CD4-positive, alpha-beta T cell treated with Interferon alpha-2 for 1 hour (primary cell): Measurements from ENCODE around the gene YDJC.
"Not testable (repeated sequence)": the region's sequence is repeated elsewhere in the genome, so short reads cannot be mapped to it uniquely, and the experiment has no call there.

ENCODE experiments used
- DNase-seq, 2 donors: peaks; one replicate each; pipeline ENCODE4 v3.0.0-alpha.2; 2020 to 2022

Gene YDJC, protein sequence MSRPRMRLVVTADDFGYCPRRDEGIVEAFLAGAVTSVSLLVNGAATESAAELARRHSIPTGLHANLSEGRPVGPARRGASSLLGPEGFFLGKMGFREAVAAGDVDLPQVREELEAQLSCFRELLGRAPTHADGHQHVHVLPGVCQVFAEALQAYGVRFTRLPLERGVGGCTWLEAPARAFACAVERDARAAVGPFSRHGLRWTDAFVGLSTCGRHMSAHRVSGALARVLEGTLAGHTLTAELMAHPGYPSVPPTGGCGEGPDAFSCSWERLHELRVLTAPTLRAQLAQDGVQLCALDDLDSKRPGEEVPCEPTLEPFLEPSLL

DNA sequence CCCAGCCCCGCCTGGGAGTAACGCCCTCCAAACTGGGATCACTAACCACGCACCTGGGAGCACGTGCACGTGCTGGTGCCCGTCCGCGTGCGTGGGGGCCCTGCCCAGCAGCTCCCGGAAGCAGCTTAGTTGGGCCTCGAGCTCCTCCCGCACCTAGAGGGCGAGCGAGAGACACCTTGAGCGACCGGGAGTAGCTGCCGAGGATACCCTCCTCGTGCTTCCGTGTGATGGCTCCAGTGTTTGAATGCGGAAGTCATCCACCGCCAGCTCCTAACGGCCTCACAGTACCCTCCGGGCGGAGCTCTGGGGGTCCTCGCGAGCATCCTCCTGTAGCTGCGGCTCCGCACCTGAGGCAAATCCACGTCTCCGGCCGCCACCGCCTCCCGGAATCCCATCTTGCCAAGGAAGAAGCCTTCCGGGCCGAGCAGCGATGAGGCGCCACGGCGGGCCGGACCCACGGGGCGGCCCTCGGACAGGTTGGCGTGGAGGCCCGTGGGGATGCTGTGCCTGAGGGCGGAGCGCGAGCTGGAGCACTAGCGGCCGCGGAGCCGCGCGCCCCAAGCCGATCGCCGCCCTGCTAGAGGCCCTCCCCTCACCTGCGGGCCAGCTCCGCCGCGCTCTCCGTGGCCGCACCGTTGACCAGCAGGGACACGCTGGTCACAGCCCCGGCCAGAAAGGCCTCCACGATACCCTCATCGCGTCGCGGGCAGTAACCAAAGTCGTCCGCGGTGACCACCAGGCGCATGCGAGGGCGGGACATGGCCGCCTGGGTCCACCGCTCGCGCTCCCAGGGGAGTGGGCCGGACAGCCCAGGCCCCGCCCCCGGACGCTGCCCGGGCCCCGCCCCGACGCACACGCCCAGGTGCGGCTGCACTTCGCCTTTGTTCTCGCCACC is at the start of gene YDJC:
Gene YDJC, minus strand, starts transcription at position 768 of the 895 bp plus-strand sequence. Its CDS starts 8 bp downstream, at position 760.
- peak; percentile 93 to 95 for DNase-seq

DNA sequence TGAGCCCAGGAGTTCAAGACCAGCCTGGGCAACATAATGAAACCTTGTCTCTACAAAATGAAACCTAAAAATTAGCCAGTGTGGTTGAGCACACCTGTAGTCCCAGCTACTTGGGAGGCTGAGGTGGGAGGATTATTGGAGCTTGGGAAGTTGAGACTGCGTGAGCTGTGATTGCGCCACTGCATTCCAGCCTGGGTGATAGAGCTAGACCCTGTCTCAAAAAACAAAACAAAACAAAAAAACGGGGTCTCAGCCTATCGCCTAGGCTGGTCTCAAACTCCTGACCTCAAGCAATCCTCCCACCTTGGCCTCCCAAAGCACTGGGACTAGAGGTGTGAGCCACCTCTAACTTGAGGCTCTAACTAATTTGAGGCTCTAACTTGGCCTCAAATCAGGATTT is 49.6 kb upstream of the YDJC start:
- no peak for DNase-seq

DNA sequence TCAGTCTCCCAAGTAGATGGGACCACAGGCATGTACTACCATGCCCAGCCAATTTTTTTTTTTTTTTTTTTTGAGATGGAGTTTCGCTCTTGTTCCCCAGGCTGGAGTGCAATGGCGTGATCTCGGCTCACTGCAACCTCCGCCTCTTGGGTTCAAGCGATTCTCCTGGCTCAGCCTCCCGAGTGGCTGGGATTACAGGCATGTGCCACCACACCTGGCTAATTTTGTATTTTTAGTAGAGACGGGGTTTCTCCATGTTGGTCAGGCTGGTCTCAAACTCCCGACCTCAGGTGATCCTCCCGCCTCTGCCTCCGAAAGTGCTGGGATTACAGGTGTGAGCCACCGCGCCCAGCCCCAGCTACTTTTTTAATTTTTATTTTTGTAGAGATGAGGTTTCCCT is 49.0 kb upstream of the YDJC start:
- DNase-seq: not testable (repeated sequence)

DNA sequence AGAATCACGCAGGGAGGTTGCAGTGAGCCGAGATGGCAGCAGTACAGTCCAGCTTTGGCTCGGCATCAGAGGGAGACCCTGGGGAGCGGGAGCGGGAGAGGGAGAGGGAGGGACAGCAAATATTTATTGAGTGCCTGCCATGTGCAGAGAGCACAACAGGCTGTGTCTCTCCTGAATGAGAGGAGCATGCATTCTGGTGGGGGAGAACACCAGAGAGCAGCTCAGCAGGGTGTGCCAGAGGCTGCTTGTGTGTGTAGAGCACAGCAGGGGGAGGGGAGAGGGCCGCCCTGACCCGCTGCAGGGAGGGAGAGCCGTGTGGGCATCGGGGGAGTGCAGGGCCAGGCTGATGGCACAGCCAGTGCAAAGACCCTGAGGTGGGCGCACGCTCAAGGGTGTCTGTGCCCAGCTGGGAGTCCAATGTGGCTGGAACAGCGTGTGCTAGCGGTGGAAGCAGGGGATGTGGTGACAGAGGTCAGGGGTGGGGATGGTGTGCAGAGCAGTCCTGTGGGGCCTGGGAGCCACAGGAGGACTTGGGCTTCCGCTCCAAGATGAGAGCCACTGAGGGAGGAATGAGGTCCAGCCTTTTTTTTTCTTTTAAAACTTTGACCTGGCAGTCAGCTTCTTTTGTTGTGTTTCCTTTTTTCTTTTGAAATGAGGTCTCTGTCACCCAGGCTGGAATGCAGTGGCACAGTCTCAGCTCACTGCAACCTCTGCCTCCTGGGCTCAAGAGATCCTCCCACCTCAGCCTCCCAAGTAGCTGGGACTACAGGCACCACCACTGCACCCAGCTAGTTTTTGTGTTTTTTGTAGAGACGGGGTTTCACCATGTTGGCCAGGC is 48.0 kb upstream of the YDJC start:
- no peak for DNase-seq

DNA sequence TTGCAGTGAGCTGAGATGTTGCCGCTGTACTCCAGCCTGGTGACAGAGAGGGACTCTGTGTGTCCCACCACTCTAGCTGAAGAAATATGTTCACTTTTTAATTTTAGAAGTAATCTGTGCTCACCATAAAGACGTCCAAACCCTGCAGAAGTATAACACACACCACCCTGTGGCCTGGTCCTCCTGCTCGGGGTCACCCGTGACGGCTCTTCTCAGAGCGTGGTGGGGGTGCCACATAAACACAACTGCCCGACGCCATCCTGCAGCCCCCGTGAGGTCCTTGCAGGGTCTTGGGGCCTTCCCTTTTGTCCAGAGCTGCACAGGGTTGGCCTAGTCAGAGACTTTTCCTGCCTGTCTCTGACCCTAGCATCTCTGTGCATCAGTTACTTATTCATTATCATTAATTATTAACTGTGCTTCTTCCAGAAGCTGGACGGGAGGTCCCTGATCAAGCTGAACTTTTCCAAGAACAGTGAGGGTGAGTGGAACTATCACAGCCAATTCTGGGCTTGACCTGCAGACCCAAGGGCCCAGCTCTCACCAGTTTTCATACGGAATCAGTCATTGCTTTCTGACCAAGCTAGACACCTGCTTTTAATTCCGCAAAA is 44.9 kb upstream of the YDJC start:
- DNase-seq: no peak

DNA sequence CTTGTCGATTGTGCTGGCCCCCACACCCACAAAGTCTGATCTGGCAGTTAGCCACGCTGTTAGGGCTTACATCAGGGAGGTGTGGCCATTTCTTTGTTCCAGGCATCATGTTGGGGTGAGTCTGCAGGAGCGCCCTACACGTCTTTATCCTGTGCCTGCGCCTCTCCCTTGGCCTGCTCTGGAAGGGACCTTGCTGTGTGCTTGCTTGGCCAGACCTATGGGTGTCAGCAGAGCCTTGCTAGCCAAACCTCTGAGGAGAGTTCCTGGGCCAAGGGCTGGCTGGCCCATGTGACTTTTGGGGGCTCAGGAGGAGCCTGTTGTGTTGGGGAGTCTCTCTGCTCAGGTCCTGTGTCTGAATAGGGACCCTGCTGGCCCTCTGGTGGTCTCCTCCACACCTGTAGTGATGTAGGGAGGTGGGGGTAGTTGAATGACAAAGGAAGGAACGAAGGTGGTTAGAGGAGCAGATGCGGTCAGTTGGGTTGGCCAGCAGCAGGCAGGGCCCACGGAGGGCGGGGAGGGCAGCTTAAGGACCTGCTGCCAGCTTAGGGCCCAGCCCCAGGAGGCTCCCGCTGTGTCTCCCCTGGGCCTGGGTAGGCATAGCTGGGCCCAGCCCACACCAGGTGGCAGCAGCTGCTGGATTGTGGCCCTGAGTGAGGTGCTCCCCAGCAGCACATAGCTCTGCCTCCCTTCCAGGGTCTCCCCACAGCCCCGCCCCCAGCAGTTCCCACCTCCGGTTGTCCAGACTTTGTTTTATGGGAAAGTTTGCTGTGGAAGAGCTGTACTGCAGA is 43.9 kb upstream of the YDJC start:
- no peak for DNase-seq

DNA sequence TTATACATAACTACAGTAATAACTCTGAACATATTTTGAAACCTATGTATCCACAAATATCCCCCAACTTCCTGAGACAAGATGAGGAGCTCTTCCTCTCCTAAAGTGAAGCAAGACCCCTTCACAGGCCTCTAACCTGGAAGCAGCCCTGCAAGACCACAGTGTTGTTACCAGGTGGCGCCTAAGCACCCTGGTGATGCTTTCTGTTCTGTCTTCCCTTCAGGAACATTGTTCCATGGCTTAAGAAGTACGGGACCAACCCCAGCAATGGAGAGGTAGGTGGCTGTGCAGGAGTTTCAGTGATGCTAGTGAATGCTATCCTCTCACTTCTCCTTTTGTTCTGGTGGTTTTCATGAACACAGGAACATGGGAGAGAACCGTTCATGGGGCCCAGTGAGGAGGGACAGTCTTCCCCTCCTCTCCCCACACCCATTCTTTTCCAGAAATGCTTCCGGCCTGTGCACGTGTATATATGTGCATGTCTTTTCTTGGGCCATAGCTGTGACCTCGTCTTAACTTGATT is 42.3 kb upstream of the YDJC start:
- DNase-seq: no peak

DNA sequence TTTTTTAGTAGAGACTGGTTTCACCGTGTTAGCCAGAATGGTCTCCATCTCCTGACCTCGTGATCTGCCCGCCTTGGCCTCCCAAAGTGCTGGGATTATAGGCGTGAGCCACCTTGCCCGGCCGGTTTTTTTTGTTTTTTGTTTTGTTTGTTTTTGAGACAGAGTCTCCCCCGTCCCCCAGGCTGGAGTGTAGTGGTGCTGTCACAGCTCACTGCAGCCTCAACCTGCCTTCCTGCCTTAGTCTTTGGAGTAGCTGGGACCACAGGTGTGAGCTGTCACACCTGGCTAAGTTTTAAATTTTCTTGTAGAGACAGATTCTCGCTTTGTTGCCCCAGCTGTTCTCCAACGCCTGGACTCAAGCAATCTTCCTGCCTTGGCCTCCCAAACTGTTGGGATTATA is 39.2 kb upstream of the YDJC start:
- DNase-seq: no peak

DNA sequence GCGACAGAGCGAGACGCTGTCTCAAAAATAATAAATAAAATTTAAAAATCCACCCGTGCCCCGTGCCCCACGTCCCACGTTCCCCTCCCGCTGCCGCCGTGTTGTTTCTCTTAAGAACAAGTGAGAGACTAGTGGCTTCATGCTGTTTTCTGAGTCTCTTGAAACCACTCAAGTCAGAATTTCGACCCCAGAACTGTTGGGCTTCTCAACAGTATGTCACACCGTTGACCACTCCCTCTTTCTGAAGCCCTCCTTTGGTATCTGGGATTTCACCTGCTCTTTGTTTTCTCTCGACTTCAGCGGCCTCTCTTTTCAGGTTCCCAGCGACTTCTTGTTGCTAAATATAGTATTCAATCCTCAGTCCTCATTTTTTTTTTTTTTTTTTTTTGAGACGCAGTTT is 37.0 kb upstream of the YDJC start:
- DNase-seq: no peak

DNA sequence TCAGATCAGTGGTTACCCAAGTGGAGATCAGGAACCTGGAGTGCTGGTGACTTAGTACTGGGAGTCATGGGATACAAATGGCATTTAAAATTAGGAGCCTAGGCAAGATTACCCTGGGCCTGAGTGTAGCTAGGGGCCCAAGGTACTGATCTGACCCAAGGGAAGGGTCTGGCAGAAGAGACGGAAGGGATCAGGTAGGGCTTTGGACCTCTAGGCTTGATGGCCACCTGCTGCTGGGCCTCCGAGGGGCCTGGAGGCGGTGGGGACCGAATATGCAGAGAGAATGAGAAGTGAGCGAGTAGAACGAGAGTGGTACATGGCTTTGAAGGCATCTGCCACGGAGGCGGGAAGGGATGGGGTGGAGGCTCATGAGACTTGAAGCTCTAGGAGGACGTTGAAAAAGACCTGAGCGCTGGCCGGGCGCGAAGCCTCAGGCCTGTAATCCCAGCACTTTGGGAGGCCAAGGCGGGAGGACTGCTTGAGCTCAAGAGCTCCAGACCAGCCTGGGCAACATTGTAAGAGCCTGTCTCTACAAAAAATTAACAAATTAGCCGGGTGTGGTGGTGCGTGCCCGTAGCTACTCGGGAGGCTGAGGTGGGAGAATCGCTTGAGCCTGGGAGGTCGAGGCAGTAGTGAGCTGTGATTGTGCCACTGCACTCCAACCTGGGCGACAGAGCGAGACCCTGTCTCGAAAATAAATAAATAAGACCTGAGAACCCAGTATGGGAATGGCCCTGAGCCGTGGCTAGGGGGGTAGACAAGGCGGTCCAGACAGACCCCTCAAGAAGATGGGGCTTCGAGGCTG is 35.4 kb upstream of the YDJC start:
- DNase-seq: no peak

DNA sequence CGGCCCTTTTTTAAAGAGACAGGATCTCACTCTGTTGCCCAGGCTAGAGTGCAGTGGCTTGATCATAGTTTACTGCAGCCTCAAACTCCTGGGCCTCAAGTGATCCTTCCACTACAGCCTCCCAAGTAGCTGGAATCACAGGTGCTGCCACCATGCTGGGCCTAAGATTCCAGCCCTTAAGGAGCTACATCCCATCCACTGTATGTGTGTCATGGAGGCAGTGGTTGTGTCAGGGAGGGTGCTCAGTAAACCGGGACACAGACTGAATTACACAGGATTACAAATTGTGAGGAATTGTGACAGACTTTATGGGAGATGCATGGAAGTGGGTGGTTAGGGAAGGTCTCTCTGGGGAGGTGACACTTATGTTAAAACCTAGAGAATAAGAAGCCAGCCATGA is 33.9 kb upstream of the YDJC start:
- no peak for DNase-seq

DNA sequence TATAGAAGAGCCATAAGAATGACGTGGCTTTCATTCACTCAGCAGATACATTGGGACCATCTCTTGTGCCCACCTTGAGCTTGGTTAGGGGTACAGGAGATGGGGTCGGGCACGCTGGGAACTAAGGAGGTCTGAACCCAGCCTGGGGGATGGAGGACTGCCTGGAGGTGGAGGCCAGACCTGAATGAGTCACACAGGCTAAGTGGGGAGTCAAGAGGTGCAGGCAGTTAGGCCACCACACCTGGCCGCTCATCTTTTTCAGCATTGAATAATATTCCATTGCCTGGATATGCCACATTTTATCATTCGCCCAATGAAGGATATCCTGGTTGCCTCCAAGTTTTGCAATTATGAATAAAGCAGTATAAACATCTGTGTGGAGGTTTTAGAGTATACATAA is 32.2 kb upstream of the YDJC start:
- DNase-seq: no peak

DNA sequence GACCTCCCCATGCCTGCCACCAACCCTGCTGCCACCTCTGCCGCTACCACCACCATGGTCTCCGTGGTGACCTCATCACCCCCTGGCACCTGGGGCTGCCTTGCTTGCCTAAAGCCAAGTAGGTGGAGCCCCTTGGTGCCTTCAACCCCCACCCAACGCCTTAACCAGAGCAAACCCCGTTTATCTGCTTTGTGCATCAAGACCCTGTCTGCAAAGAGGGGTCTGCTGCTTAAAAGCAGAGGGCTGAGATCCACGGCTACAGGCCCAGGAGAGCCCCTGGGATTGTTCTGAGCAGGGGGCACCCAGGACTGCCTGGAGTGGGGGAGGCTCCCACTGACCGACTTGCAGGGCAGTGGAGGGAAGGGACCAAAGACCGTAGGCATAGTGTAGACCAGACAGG is 31.1 kb upstream of the YDJC start:
- no peak for DNase-seq

DNA sequence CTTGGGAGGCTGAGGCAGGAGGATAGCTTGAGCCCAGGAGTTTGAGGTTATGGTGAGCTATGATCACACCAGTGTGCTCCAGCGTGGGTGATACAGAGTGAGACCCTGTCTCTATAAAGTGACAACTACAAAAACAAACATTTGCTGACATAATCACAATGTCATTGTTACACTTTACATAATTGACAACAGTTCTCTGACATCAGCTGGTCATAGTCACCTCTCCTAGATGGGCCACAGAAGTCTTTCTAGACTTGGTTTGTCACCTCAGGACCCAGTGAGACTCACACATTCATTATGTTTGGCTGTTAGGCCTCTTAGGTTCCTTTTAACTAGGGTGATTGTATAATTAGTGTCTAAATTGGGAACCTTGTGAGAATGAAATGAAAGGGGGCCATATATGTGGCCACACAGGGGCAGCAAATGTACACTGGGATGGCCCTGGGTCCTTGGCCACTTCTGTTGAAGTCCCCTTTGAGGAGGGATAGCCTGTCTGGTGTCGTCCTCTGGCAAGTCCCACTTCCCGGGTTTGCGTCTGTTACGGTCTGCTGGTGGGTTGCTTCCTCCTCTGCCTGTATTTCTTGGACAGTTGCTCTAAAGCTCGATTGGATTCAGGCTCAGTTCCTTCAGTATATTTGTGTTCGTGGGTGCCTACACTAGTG is 30.2 kb upstream of the YDJC start:
- no peak for DNase-seq

DNA sequence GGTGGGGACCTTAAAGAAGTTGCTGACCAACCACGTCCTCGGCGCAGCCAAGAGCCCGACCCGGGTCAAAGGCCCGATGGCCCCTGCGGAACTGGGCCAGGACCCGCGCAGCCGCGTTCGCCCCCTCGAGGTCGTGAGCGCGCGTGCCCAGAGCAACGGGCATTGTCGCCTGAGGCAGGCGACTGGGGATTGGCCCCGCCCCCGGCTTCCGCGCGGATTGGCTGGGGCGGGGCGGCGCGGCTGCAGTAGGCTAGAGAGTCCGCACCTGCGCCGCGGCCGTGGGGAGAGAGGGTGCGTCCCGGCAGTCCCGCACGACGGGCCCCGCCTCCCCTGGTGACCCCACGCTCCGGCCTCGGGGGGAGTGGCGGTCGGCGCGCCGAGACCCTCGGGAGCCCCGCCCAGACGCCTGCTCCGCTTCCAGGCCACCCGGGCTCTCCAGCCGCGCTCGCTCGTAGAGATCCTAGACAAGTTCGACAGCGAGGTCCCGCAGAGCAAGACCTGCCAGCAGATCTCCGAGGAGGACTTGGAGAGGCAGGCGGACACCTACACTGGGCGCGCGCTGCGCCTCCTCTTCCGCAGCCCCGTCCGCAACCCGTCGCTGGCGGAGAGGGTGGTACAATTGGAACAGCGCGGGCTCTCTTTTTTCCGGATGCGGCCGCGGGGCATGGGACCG is 27.7 kb upstream of the YDJC start:
- DNase-seq: peak; percentile 76 to 85

DNA sequence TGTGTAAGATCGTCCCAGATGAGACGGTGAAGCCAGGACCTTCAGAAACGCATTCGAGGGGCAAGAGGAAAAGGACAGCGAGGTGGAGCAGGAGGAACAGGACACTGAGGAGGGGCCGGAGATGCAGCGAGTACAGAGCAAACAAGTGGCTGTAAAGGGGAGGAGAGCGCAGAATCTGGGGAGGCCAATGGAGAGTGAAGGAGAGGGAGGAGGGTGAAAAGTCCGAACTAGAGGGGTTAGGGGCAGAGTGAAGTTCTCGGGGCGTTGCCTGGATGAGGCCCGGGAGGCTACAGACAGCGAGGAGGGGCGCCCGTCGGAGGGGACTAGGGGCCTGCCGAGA is 27.2 kb upstream of the YDJC start:
- no peak for DNase-seq

DNA sequence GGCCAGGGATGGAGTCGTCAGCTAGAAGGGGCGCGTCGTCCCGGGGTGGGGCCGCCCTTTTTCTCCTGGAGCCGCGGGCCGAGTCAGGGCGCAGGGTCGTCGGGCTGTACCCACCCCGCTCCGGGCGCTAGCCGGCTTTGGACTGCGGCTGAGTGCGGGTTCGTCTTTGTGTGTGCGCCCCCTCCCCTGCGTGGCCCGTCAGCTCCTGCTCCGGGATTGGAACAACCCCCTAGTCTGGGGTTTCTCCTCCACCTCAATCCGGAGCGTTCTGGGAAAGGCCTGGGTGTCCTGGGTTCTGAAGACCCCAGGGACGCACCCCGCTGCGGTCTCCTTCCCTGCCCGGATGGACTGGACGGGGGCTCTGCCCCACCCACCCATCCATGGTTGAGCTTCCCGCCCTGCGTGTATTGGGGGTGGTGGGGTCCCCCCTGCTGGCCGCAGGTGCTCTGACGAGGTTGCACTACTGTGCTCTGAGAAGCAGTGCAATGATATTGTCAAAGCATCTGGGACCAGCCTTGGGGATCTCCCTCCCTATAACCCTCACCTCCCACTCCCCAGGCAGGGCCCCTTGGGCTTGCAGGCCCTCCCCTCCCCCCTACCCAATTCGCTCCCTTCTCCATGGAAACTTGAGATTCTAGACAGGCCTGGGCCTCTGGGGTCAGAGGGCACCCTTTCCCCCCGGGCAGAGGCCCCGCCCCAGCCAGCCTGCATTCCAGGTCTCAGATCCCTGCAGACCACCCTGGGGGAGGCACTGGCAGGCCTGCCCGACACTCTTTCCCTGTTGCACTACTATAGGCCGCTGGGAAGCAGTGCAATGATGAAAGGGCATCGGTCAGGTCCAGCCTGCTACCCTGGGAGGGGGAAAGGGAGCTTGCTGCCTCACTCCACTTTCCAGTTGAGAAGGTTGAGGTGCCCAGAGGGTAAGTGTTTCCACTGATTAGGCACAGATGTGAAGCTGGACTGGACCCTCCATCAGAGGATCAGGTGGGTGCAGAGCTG is 23.0 kb upstream of the YDJC start:
- no peak for DNase-seq

DNA sequence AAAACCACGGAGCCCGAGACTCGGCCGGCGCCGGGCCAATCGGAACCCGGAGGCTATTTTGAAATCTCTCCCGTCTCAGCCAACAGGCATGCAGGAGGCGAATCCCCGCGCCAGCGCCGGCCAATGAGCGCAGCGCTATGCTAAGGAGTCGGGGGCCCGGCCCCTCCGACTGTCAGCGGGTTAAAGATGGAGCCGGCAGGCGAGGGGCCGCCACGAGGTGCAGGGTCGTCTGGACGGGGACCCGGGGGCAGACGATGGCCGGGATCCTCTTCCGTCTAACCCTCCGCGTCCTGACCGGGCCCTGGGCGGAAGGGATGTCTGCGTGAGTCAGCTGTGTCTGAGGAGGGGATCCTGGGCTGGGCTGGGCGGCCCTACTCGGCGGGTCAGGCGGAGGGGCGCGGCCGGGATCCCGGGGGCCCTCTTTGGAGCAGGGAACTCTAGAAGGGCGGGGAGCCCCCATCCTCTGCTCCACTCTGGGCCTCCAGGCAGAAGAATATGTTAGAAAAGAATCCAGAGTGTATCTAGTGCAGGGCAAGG is 22.3 kb upstream of the YDJC start:
- DNase-seq: peak; percentile 77 to 81
